H9 (cell line): ENCODE results near the gene ZDHHC13. TPM values are rescaled to one million over a fixed set of nuclear protein-coding genes. Genes with fewer than 3 reads are reported as not detected.

ENCODE experiments used
- DNase-seq: peaks from one replicate; pipeline ENCODE4 v3.0.0-alpha.2; 2017
- H2AFZ ChIP-seq: one replicate; pipeline ENCODE4 v1.6.1; 2013; ENCODE audit warnings: mild to moderate bottlenecking, low read length, control low read depth, moderate library complexity
- H2AK5ac ChIP-seq: 2 replicates; pipeline ENCODE4 v1.6.1; 2013; ENCODE audit warnings: low read length, control low read depth, mixed read lengths; ENCODE audit not compliant: insufficient read length
- H2BK120ac ChIP-seq: one replicate; pipeline ENCODE4 v1.6.1; 2013; ENCODE audit warnings: low read depth, mild to moderate bottlenecking, low read length, control low read depth, inconsistent platforms; ENCODE audit not compliant: poor library complexity, severe bottlenecking
- H2BK12ac ChIP-seq: 2 replicates; pipeline ENCODE4 v1.6.1; 2013; ENCODE audit warnings: low read length, control low read depth, mixed read lengths, low read depth; ENCODE audit not compliant: insufficient read length
- H2BK15ac ChIP-seq: 2 replicates; pipeline ENCODE4 v1.6.1; 2013; ENCODE audit warnings: low read depth, low read length, control low read depth
- H2BK20ac ChIP-seq: one replicate; pipeline ENCODE4 v1.6.1; 2013; ENCODE audit warnings: low read depth, mild to moderate bottlenecking, low read length, control low read depth, inconsistent platforms; ENCODE audit not compliant: poor library complexity, severe bottlenecking
- H2BK5ac ChIP-seq: 2 replicates; pipeline ENCODE4 v1.6.1; 2013; ENCODE audit warnings: low read length, control low read depth, mixed read lengths; ENCODE audit not compliant: insufficient read length
- H3K14ac ChIP-seq: 2 replicates; pipeline ENCODE4 v1.6.1; 2013; ENCODE audit warnings: low read length, control low read depth; ENCODE audit not compliant: insufficient read depth
- H3K18ac ChIP-seq: 2 replicates; pipeline ENCODE4 v1.6.1; 2013; ENCODE audit warnings: low read depth, mild to moderate bottlenecking, mixed read lengths, low read length, control low read depth; ENCODE audit not compliant: insufficient read length
- H3K23ac ChIP-seq: 2 replicates; pipeline ENCODE4 v1.6.1; 2013; ENCODE audit warnings: low read length, control low read depth, mixed read lengths, low read depth; ENCODE audit not compliant: insufficient read length
- H3K23me2 ChIP-seq: 2 replicates; pipeline ENCODE4 v1.6.1; 2013; ENCODE audit warnings: low read depth, mild to moderate bottlenecking, mixed read lengths, low read length, control low read depth; ENCODE audit not compliant: insufficient read length, poor library complexity, severe bottlenecking
- H3K27ac ChIP-seq: 2 replicates; pipeline ENCODE4 v1.5.1; 2013; ENCODE audit warnings: low read length, control low read depth, mixed read lengths, low read depth; ENCODE audit not compliant: insufficient read length
- H3K27me3 ChIP-seq: 2 replicates; pipeline ENCODE4 v1.6.1; 2013; ENCODE audit warnings: low read length, control low read depth, inconsistent platforms; ENCODE audit not compliant: insufficient read depth
- H3K4ac ChIP-seq: 2 replicates; pipeline ENCODE4 v1.6.1; 2013; ENCODE audit warnings: low read depth, mild to moderate bottlenecking, control low read depth, inconsistent platforms, low read length, moderate library complexity
- H3K4me1 ChIP-seq: 2 replicates; pipeline ENCODE4 v1.6.1; 2013; ENCODE audit warnings: low read length, control low read depth, inconsistent platforms; ENCODE audit not compliant: insufficient read depth
- H3K4me2 ChIP-seq: 2 replicates; pipeline ENCODE4 v1.6.1; 2013; ENCODE audit warnings: low read length, control low read depth, mixed read lengths; ENCODE audit not compliant: insufficient read length, insufficient read depth
- H3K56ac ChIP-seq: 2 replicates; pipeline ENCODE4 v1.6.1; 2013; ENCODE audit warnings: low read depth, mild to moderate bottlenecking, mixed read lengths, low read length, control low read depth; ENCODE audit not compliant: insufficient read length
- H3K79me1 ChIP-seq: 2 replicates; pipeline ENCODE4 v1.6.1; 2013; ENCODE audit warnings: low read depth, mild to moderate bottlenecking, moderate library complexity, low read length, control low read depth, inconsistent platforms; ENCODE audit not compliant: insufficient read depth, poor library complexity, severe bottlenecking
- H3K79me2 ChIP-seq: 2 replicates; pipeline ENCODE4 v1.6.1; 2013; ENCODE audit warnings: low read length, control low read depth, inconsistent platforms; ENCODE audit not compliant: insufficient read depth
- H3K9ac ChIP-seq: 2 replicates; pipeline ENCODE4 v1.6.1; 2013; ENCODE audit warnings: low read length, control low read depth, mixed read lengths; ENCODE audit not compliant: insufficient read length; ENCODE audit errors: extremely low read depth
- H3K9me3 ChIP-seq: one replicate; pipeline ENCODE4 v1.6.1; 2013; ENCODE audit warnings: low read depth, low read length, inconsistent platforms; ENCODE audit not compliant: control insufficient read depth
- H3T11ph ChIP-seq: one replicate; pipeline ENCODE4 v1.6.1; 2013; ENCODE audit warnings: mild to moderate bottlenecking, low read length, control low read depth, inconsistent platforms
- H4K20me1 ChIP-seq: one replicate; pipeline ENCODE4 v1.6.1; 2013; ENCODE audit not compliant: control insufficient read depth, insufficient read length, insufficient read depth
- H4K5ac ChIP-seq: 2 replicates; pipeline ENCODE4 v1.6.1; 2013; ENCODE audit warnings: low read depth, mild to moderate bottlenecking, mixed read lengths, low read length, control low read depth; ENCODE audit not compliant: insufficient read length
- H4K8ac ChIP-seq: replicated peaks from 2 replicates; pipeline ENCODE4 v1.6.1; 2013; ENCODE audit warnings: low read length, control low read depth, mixed read lengths, low read depth; ENCODE audit not compliant: insufficient read length
- H4K91ac ChIP-seq: 2 replicates; pipeline ENCODE4 v1.6.1; 2013; ENCODE audit warnings: low read depth, mild to moderate bottlenecking, moderate library complexity, mixed read lengths, low read length, control low read depth; ENCODE audit not compliant: insufficient read length
- H3K27ac Mint-ChIP-seq, 3 experiments: 2 replicates in 2 of 3; 3 replicates in 1 of 3; pipeline ENCODE4 v1.8.0; 2020 to 2021; ENCODE audit warnings: mixed read lengths in 3 of 3, mild to moderate bottlenecking in 1 of 3, moderate library complexity in 1 of 3
- H3K27me3 Mint-ChIP-seq: 2 replicates; pipeline ENCODE4 v1.8.0; 2021; ENCODE audit warnings: low read depth, mild to moderate bottlenecking, moderate library complexity, mixed read lengths
- H3K36me3 Mint-ChIP-seq, 3 experiments: 2 replicates in 2 of 3; 3 replicates in 1 of 3; pipeline ENCODE4 v1.8.0; 2020 to 2021; ENCODE audit warnings: low read depth in 3 of 3, mixed read lengths in 3 of 3; ENCODE audit not compliant: insufficient read depth in 1 of 3
- H3K4me1 Mint-ChIP-seq, 2 experiments: 2 replicates each; pipeline ENCODE4 v1.8.0; 2020; ENCODE audit warnings: mixed read lengths in 2 of 2
- H3K4me3 Mint-ChIP-seq, 2 experiments: 2 replicates in 1 of 2; 3 replicates in 1 of 2; pipeline ENCODE4 v1.8.0; 2020 to 2021; ENCODE audit warnings: mild to moderate bottlenecking in 2 of 2, mixed read lengths in 2 of 2, moderate library complexity in 1 of 2
- H3K9me3 Mint-ChIP-seq, 2 experiments: 2 replicates in 1 of 2; 3 replicates in 1 of 2; pipeline ENCODE4 v1.8.0; 2020; ENCODE audit warnings: mild to moderate bottlenecking in 2 of 2, mixed read lengths in 2 of 2, moderate library complexity in 1 of 2
- CTCF ChIP-seq: fragments of 200-600 bp; sonication (generic); conservative IDR thresholded peaks from 3 replicates; pipeline ENCODE4 v1.8.0; 2021; ENCODE audit warnings: antibody characterized with exemption, mild to moderate bottlenecking
- WGBS: extraction: QIAGEN DNeasy Blood & Tissue Kit; methylation state at CpG from one replicate; pipeline ENCODE4 v1.1.7; 2013; ENCODE audit warnings: missing lambda C conversion rate, low lambda C conversion rate, mixed read lengths; ENCODE audit not compliant: insufficient read length; ENCODE audit errors: extremely low coverage; 5-methylcytosine and 5-hydroxymethylcytosine counted together
- total RNA-seq: library from RNA; stranded (reverse); gene quantifications from 2 replicates; pipeline ENCODE4 v1.2.1, GENCODE V29; 2021

The ZDHHC13 gene
- total RNA-seq, 1 experiment from 2014 or later: 20.9 TPM

- no peaks in the 10 kb centered on the region for H3K79me1 ChIP-seq
- no peak overlapping the region for H3K56ac ChIP-seq
- no peak overlapping the region for H3K4me3 Mint-ChIP-seq
- no peak overlapping the region for H4K8ac ChIP-seq
- H3K4me1 Mint-ChIP-seq: peaks cover 5 to 6% of the 10 kb centered on the region in 2 experiments; a peak in 3 of 4 replicates
- H3K79me2 ChIP-seq: no peaks in the 10 kb centered on the region
- H3T11ph ChIP-seq: no peak overlapping the region
- H3K9ac ChIP-seq: no peak overlapping the region
- H2AK5ac ChIP-seq: no peak overlapping the region
- no peaks in the 10 kb centered on the region for H3K36me3 Mint-ChIP-seq
- no peak overlapping the region for H3K23ac ChIP-seq
- no peak overlapping the region for H4K91ac ChIP-seq
- H4K5ac ChIP-seq: no peak overlapping the region
- no peaks in the 10 kb centered on the region for H3K9me3 ChIP-seq
- H3K4me1 ChIP-seq: no peaks in the 10 kb centered on the region
- H3K27ac ChIP-seq: no peak overlapping the region
- H2AFZ ChIP-seq: no peak overlapping the region
- H2BK5ac ChIP-seq: no peak overlapping the region
- no peaks in the 10 kb centered on the region for H3K23me2 ChIP-seq
- no CpG with 5 or more reads among the region's 7 CpGs for WGBS
- no peak overlapping the region for H3K4me2 ChIP-seq
- no peak for DNase-seq
- H3K18ac ChIP-seq: no peak overlapping the region
- TF ChIP-seq CTCF: no peak
- H4K20me1 ChIP-seq: no peaks in the 10 kb centered on the region
- no peaks in the 10 kb centered on the region for H3K27me3 Mint-ChIP-seq
- no peak overlapping the region for H3K14ac ChIP-seq
- no peak overlapping the region for H2BK12ac ChIP-seq
- H3K9me3 Mint-ChIP-seq: no peaks in the 10 kb centered on the region
- no peaks in the 10 kb centered on the region for H3K27me3 ChIP-seq
- H3K4ac ChIP-seq: no peak overlapping the region
- no peak overlapping the region for H2BK20ac ChIP-seq
- H2BK120ac ChIP-seq: no peak overlapping the region
- no peak overlapping the region for H3K27ac Mint-ChIP-seq
- no peak overlapping the region for H2BK15ac ChIP-seq
These were observed 74.7 kb downstream of the ZDHHC13 start for GRCh38 chr11:19191530-19192169.
